A549 (cell line): ENCODE data around the gene TEPSIN. TPM values are rescaled to one million over a fixed set of nuclear protein-coding genes. Genes with fewer than 3 reads are reported as not detected.

Source experiments
- ATAC-seq, 2 experiments: fragments of 200-7000 bp in 1 of 2; fragments of >200 bp in 1 of 2; cut with Nextera tagmentation in 1 of 2; cut with Tn5 transposase in 1 of 2; 3 replicates each; pipeline versions ENCODE4 v1.8.0 to v1.9.1; 2018 to 2020; ENCODE audit warnings: mild to moderate bottlenecking in 1 of 2, moderate library complexity in 1 of 2
- CTCF ChIA-PET: fragments of 300-600 bp; sonication (Branson Sonifier 250); formaldehyde crosslinking; extraction: SDS; loops from one replicate; lab custom pipeline; 2021; ENCODE audit warnings: antibody characterized with exemption, inconsistent platforms; lab: Yijun Ruan, JAX
- POLR2A ChIA-PET: fragments of 350-600 bp; formaldehyde crosslinking; extraction: SDS; loops from one replicate; lab custom pipeline; 2021; ENCODE audit warnings: antibody characterized with exemption, inconsistent platforms; lab: Yijun Ruan, JAX
- DNase-seq, 2 experiments: peaks; one replicate each; pipeline versions ENCODE4 v3.0.0 to v3.0.0-alpha.2; 2011 to 2016; ENCODE audit warnings: low read depth in 1 of 2, low spot score in 1 of 2
- FAIRE-seq: peaks from 2 replicates; lab custom pipeline; 2011; peaks lifted over from hg19 to GRCh38; lab: Jason Lieb, UNC
- H3K27ac ChIP-seq, 2 experiments: fragments of >200 bp; sonication (Bioruptor Twin); formaldehyde crosslinking; 3 replicates each; pipeline ENCODE4 v1.5.1; 2016 to 2017
- H3K4me1 ChIP-seq: fragments of >200 bp; sonication (Bioruptor Twin); formaldehyde crosslinking; 3 replicates; pipeline ENCODE4 v1.6.1; 2016
- H3K4me2 ChIP-seq: fragments of >200 bp; sonication (Bioruptor Twin); formaldehyde crosslinking; 3 replicates; pipeline ENCODE4 v1.6.1; 2016
- H3K4me3 ChIP-seq: fragments of >200 bp; sonication (Bioruptor Twin); formaldehyde crosslinking; 3 replicates; pipeline ENCODE4 v1.5.1; 2016
- H3K9me3 ChIP-seq: fragments of >200 bp; sonication (Bioruptor Twin); formaldehyde crosslinking; 3 replicates; pipeline ENCODE4 v1.6.1; 2016
- CBX2 ChIP-seq: fragments of 200-600 bp; sonication (generic); IDR thresholded peaks from 2 replicates; pipeline ENCODE4 v1.6.1; 2016; ENCODE audit warnings: low read depth, mild to moderate bottlenecking, borderline replicate concordance
- EHF ChIP-seq: fragments of 250-450 bp; sonication (Bioruptor Pico); IDR thresholded peaks from 2 replicates; pipeline ENCODE4 v1.5.0; 2020; ENCODE audit warnings: mild to moderate bottlenecking
- ESRRA ChIP-seq: fragments of 150-350 bp; IDR thresholded peaks from 2 replicates; pipeline ENCODE4 v1.6.1; 2014; ENCODE audit warnings: mild to moderate bottlenecking, low read length, borderline replicate concordance
- MAZ ChIP-seq: fragments of 150-350 bp; IDR thresholded peaks from 2 replicates; pipeline ENCODE4 v1.6.1; 2014; ENCODE audit warnings: antibody characterized with exemption, low read depth, low read length, borderline replicate concordance
- MYC ChIP-seq: IDR thresholded peaks from 2 replicates; pipeline ENCODE4 v1.6.1; 2012; ENCODE audit warnings: mild to moderate bottlenecking, inconsistent platforms, low read length, improper control_type of control experiment, borderline replicate concordance
- NR3C1 ChIP-seq: fragments of >200 bp; sonication (Bioruptor Twin); formaldehyde crosslinking; IDR thresholded peaks from 3 replicates; pipeline ENCODE4 v1.6.1; 2017
- RAD21 ChIP-seq, 2 experiments: fragments of >200 bp in 1 of 2; sonication (Bioruptor Twin) in 1 of 2; formaldehyde crosslinking in 1 of 2; IDR thresholded peaks in 1 of 2; conservative IDR thresholded peaks in 1 of 2; 2 replicates in 1 of 2; 3 replicates in 1 of 2; pipeline ENCODE4 v1.6.1; 2012 to 2018; ENCODE audit warnings: inconsistent platforms in 1 of 2
- RARB ChIP-seq: fragments of 250-450 bp; sonication (Bioruptor Pico); IDR thresholded peaks from 2 replicates; pipeline ENCODE4 v1.8.0; 2021; ENCODE audit warnings: mild to moderate bottlenecking, moderate library complexity
- RNF2 ChIP-seq: fragments of 200-600 bp; sonication (generic); IDR thresholded peaks from 2 replicates; pipeline ENCODE4 v1.6.1; 2016; ENCODE audit warnings: low read depth, mild to moderate bottlenecking, antibody characterized with exemption, moderate library complexity, borderline replicate concordance
- SREBF2 ChIP-seq: fragments of 450-650 bp; IDR thresholded peaks from 2 replicates; pipeline ENCODE4 v1.6.1; 2014; ENCODE audit warnings: mild to moderate bottlenecking, moderate library complexity
- TP53 ChIP-seq: fragments of 250-450 bp; sonication (Bioruptor Pico); IDR thresholded peaks from 2 replicates; pipeline ENCODE4 v1.5.0; 2021; ENCODE audit warnings: mild to moderate bottlenecking, moderate library complexity
- ZC3H11A ChIP-seq: fragments of 450-650 bp; IDR thresholded peaks from 2 replicates; pipeline ENCODE4 v1.6.1; 2014; ENCODE audit warnings: antibody characterized with exemption, mild to moderate bottlenecking
- WGBS: methylation state at CpG from one replicate; pipeline ENCODE4 v1.1.6; 2017; ENCODE audit errors: missing lambda C conversion rate; 5-methylcytosine and 5-hydroxymethylcytosine counted together
- polyA plus RNA-seq, 4 experiments: library from polyadenylated mRNA; depleted of rRNA in 3 of 4; stranded (reverse); fragments of >200 nt; fragmentation: RNase III in 1 of 4; extraction: RNeasy Plus Mini Kit Qiagen cat#74134 plus additional on column Dnase treatment in 1 of 4; gene quantifications; 2 replicates in 3 of 4; 3 replicates in 1 of 4; pipeline ENCODE4 v1.2.3, GENCODE V29; 2011 to 2017
- TF ChIP-seq, protein P1 (sequence below): fragments of 150-350 bp; IDR thresholded peaks from 2 replicates; pipeline ENCODE4 v1.6.1; 2014; ENCODE audit warnings: low read depth, mild to moderate bottlenecking, low read length
- TF ChIP-seq, protein P2 (sequence below): fragments of 250-450 bp; sonication (Bioruptor Pico); IDR thresholded peaks from 2 replicates; pipeline ENCODE4 v1.5.0; 2021; ENCODE audit warnings: mild to moderate bottlenecking, moderate library complexity, borderline replicate concordance
- TF ChIP-seq, protein P3 (sequence below): fragments of 250-450 bp; sonication (Bioruptor Pico); IDR thresholded peaks from 2 replicates; pipeline ENCODE4 v1.5.0; 2020; ENCODE audit warnings: low read depth, mild to moderate bottlenecking, moderate library complexity
- TF ChIP-seq, protein P4 (sequence below): fragments of 450-650 bp; IDR thresholded peaks from 2 replicates; pipeline ENCODE4 v1.6.1; 2014; ENCODE audit warnings: antibody characterized with exemption

TEPSIN gene
- polyA plus RNA-seq, 2 of the 4 experiments (the other 2 are of a cell fraction): 12.5 to 31.3 TPM

DNA sequence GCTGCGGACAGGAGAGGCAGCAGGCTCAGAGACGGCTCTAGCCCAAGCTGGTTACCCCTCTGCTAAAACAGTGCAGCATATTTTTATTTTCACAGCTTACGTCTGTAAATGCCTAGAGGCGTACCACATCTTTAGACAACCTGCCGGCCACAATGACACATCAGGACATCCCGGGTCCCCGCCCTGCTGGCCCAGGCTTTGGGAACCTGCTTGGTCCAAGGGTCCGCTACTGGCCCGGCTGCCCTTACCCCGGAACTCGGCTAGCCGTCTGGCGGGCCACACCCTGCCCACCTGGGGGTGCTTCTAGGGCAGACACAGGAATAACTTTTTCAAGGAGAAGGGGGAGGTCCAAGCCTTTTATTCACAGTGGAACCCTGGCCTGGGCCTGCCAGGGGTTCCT, 20.4 kb downstream of the TEPSIN start (continued):
- TF ChIP-seq ESRRA (no peak), NR3C1 (no peak)
- TF ChIP-seq, all 56 proteins: peak for 0

DNA sequence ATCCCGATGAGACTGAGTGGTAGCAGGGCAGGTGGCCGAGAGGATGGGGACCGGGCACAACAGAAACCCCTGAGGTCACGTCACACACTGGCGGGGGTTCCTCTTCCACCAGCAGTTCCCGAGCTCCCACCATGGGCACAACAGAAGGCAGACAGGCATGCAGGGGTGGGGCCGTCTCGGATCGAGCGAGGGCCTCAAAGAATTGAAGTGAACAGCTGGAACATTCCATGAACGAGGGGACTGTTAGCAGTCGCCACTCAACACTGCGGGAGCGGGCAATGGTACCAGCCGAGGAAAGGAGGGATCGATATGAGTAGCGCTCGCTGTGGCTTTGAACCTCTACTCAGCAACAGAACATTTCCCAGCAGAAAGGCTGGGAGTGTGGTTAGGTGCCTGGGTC, 21.4 kb downstream of the TEPSIN start:
- 91% methylated on average over 18 of the region's 18 CpGs for WGBS
- TF ChIP-seq MYC (no peak), MAZ (no peak), SREBF2 (no peak), RARB (CRISPR knock-in tag) (no peak)
- TF ChIP-seq, protein P1, sequence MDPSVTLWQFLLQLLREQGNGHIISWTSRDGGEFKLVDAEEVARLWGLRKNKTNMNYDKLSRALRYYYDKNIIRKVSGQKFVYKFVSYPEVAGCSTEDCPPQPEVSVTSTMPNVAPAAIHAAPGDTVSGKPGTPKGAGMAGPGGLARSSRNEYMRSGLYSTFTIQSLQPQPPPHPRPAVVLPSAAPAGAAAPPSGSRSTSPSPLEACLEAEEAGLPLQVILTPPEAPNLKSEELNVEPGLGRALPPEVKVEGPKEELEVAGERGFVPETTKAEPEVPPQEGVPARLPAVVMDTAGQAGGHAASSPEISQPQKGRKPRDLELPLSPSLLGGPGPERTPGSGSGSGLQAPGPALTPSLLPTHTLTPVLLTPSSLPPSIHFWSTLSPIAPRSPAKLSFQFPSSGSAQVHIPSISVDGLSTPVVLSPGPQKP: no peak
- TF ChIP-seq, all 56 proteins: peak for 0

DNA sequence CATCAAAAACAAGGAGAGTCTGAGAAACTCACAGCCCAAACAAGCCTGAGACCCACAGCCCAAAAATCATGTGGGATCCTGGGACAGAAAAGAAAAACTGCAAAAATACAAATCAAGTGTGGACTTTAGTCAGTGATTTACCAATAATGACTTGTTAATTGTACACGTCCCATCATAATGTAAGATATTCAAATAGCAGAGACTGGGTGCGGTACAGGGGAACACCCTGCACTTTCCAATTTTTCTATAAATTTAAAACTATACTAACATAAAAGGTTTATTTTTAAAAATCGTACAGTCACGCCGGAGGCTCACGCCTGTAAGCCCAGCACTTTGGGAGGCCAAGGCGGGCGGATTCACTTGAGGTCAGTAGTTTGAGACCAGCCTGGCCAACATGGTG, 24.9 kb downstream of the TEPSIN start:
- DNase-seq: no peak
- ATAC-seq: no peak
- POLR2A ChIA-PET: no interaction called here
- Histone ChIP-seq H3K27ac (no peak overlapping the region), H3K4me2 (no peak overlapping the region), H3K9me3 (no peaks in the 10 kb centered on the region), H3K4me3 (no peak overlapping the region), H3K4me1 (no peaks in the 10 kb centered on the region)
- 94% methylated on average over 8 of the region's 8 CpGs for WGBS
- TF ChIP-seq RAD21 (conservative IDR thresholded peaks at IDR 0.05 in 1 of 2, IDR thresholded peaks at IDR 0.05 in 1 of 2) (no peak), MYC (no peak), TP53 (CRISPR knock-in tag) (no peak), EHF (CRISPR knock-in tag) (no peak), RARB (CRISPR knock-in tag) (no peak), CBX2 (no peak), ESRRA (no peak)
- TF ChIP-seq, protein P2, sequence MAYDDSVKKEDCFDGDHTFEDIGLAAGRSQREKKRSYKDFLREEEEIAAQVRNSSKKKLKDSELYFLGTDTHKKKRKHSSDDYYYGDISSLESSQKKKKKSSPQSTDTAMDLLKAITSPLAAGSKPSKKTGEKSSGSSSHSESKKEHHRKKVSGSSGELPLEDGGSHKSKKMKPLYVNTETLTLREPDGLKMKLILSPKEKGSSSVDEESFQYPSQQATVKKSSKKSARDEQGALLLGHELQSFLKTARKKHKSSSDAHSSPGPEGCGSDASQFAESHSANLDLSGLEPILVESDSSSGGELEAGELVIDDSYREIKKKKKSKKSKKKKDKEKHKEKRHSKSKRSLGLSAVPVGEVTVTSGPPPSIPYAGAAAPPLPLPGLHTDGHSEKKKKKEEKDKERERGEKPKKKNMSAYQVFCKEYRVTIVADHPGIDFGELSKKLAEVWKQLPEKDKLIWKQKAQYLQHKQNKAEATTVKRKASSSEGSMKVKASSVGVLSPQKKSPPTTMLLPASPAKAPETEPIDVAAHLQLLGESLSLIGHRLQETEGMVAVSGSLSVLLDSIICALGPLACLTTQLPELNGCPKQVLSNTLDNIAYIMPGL (CRISPR knock-in tag): no peak
- TF ChIP-seq, protein P3, sequence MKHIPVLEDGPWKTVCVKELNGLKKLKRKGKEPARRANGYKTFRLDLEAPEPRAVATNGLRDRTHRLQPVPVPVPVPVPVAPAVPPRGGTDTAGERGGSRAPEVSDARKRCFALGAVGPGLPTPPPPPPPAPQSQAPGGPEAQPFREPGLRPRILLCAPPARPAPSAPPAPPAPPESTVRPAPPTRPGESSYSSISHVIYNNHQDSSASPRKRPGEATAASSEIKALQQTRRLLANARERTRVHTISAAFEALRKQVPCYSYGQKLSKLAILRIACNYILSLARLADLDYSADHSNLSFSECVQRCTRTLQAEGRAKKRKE (CRISPR knock-in tag): no peak
- no peak for FAIRE-seq
- CTCF ChIA-PET: no interaction called here

More for the DNA sequence above, 21.4 kb downstream of the TEPSIN start:
- ChIA-PET POLR2A (no interaction called here), CTCF (interaction anchor here (1.0 to 2.0 kb wide), 4 partner anchors 13 to 75 kb away, joined by 3 to 9 read pairs (median 4); no protein-coding TSS in a partner anchor)
- Histone ChIP-seq H3K4me3 (no peak overlapping the region), H3K4me2 (no peak overlapping the region), H3K27ac (no peak overlapping the region), H3K9me3 (no peaks in the 10 kb centered on the region), H3K4me1 (peaks cover 5% of the 10 kb centered on the region)
- DNase-seq (no peak), FAIRE-seq (no peak), ATAC-seq (no peak)

DNA sequence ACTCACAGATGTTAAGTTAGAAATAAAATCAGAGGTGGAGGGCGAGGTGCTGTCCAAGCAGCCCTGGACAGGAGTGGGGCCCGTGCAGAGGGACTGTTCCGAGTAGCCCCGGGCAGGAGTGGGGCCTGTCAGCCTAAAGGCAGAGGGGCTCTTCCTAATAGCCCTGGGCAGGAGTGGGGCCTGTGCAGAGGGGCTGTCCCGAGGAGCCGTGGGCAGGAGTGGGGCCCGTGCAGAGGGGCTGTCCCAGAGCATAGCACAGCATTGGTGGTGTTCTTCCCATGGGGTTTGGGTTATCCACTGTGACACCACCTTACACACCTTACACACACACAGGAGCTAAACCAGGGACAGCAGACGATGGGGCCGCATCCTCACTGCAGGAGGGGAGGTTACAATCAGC, 26.5 kb downstream of the TEPSIN start:
- ChIA-PET CTCF (interaction anchor here (0.6 to 3.0 kb wide), 5 partner anchors 11 to 818 kb away, joined by 3 to 15 read pairs (median 8); no protein-coding TSS in a partner anchor), POLR2A (no interaction called here)
- ATAC-seq: no peak
- H3K27ac ChIP-seq: no peak overlapping the region
- no peak for DNase-seq
- no peak overlapping the region for H3K4me2 ChIP-seq
- 86% methylated on average over 7 of the region's 9 CpGs for WGBS
- H3K9me3 ChIP-seq: no peaks in the 10 kb centered on the region
- no peaks in the 10 kb centered on the region for H3K4me1 ChIP-seq
- H3K4me3 ChIP-seq: no peak overlapping the region
- FAIRE-seq: no peak
- TF ChIP-seq SREBF2: no peak
- no peak for TF ChIP-seq RNF2
- TF ChIP-seq ZC3H11A: no peak
- TF ChIP-seq, protein P4, sequence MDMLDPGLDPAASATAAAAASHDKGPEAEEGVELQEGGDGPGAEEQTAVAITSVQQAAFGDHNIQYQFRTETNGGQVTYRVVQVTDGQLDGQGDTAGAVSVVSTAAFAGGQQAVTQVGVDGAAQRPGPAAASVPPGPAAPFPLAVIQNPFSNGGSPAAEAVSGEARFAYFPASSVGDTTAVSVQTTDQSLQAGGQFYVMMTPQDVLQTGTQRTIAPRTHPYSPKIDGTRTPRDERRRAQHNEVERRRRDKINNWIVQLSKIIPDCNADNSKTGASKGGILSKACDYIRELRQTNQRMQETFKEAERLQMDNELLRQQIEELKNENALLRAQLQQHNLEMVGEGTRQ: no peak
